GM19372 (cell line): Measurements from ENCODE around the gene GRIN1.
"Not testable (repeated sequence)": the region's sequence is repeated elsewhere in the genome, so short reads cannot be mapped to it uniquely, and the experiment has no call there.

Experiments used
- ATAC-seq: cut with Tn5 transposase; IDR thresholded peaks from one replicate; pipeline ENCODE4 v1.9.1; 2021; ENCODE audit warnings: mild to moderate bottlenecking, low read depth, moderate library complexity; ENCODE audit not compliant: unreplicated experiment

GRIN1 gene

GRCh38 chr9:137110911-137111787, 27.8 kb upstream of the GRIN1 start:
- no peak for ATAC-seq

DNA sequence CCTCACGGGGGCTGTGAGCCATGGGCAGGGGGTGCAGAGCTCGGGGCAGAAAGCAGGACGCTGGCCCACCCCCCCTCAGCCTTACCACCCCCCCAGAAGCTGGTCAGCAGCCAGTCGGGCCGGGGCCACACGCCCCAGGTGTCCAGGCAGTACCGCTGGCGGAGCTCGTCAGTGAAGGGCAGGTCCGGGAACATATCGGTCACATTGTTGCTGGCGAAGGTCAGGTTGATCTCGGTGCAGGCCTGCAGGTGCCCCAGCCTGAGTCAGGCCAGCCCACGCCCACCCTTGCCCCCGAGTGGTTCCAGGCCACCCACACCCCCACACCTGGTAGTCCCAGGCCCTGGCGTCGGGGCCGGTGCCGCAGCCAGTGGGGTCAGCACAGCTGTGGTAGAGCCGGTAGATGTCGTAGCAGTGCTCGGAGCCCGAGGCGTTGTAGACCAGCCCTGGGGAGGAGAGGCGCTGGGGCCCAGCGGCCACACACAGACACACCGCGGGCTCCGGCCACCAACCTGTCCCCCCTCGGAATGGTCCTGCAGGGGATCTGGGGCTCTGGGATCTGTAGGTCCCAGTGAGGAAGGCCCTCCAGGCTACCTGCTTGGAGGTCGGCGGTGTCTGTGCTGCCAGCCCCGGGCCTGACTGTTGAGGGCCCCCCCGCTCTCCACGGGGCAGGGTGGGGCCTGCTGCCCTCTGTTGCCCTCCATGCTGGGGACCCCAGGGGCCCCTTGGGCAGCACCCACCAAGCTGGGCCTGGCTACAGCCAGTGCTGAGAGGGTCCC, 27.0 kb upstream of the GRIN1 start:
- no peak for ATAC-seq

- no peak for ATAC-seq
Measured at GRCh38 chr9:137112564-137113384, 26.2 kb upstream of the GRIN1 start.

DNA sequence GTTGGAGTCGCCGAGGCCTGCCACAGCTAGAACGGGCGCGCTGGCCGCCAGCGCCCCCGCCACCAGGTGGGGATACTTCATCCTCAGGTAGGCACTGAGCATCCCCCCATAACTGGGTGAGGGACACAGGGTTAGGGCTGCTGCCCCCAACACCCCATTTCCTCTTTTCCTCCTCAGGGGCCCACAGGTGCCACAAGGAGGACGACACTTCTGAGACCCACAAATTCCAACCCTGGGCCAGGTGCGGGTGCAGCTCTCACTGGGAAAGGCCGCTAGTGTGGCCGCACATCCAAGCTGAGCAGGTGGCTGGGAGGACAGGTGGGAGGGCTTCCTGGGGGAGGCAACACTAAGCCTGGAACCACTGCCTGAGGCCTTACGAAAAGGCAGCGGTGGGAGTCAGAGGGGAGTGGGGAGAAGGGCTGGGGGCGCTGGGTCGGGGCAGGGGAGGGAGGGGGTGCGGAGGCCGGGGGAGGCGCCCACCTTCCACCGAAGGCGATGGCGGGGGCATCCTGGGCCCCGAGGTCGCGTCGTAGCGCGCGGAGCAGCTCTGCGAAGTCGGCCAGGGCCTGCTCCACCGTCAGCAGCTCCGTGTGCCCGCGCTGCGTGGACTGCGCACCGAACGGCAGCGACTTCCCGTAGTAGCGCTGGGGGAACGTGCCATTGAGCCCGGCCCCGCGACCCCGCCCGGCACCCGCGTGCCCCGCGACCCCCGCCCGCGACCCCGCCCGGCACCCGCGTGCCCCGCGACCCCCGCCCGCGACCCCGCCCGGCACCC, 25.4 kb upstream of the GRIN1 start:
- no peak for ATAC-seq

- ATAC-seq = no peak
Measured at GRCh38 chr9:137114220-137114612, 24.7 kb upstream of the GRIN1 start.

- ATAC-seq = peak; percentile 68
Measured at GRCh38 chr9:137114613-137115393, 24.2 kb upstream of the GRIN1 start, which contains the start of gene DPP7. Gene DPP7 (minus strand): TSS chr9:137114733. CDS start chr9:137114713, 20 bp downstream.

DNA sequence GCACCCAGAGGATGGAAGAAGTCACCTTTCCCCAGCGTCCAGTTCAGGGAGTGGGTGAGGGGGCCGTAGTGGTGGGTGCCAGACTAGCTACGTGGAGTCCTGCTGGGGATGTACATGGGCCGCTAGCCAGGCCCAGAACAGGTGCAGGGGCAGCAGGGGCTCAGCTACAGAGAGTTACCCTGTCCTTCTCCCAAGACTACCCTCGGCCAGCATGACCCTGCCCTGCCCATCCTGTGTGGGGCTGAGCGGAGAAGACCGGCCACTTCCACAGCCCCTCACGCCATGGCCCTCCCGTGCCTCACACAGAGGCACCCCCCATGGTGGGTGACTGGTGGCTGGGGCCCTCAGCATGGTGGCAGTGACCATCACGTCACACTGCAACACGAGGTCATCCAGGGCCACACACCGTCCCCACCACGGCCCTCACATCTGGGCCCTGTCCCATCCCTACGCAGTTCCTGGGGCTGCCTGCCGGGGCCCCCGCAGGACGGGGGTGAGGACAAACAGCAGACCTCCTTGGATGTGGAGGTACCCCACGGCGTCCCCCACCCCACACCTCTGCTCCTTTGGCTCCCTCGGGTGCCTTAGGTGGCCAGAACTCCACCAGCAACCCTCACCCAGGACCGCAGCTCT, 23.4 kb upstream of the GRIN1 start:
- ATAC-seq = no peak

DNA sequence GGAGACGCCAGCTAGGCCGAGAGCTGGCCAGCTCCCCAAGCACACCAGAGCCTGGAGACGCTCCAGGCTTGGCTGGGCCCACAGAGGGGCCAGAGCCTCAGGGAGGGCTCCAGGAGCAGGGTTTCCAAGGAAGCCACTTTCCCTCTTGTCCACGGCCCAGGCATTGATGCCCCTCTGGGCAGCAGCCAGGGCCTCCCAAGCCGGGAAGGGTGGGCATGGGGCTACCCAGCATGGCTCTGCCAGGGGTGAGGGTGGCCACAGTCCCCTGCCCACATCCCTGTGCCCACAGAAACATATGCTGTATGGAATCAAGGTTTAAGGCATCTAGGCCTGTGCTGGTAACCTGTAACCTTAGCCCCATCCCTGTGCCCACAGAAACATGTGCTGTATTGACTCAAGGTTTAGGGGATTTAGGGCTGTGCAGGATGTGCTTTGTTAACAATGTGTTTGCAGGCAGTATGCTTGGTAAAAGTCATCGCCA, 22.9 kb upstream of the GRIN1 start:
- no peak for ATAC-seq

- ATAC-seq = no peak
Measured at GRCh38 chr9:137116728-137117127, 22.2 kb upstream of the GRIN1 start.

- ATAC-seq = no peak
Measured at GRCh38 chr9:137117269-137117731, 21.7 kb upstream of the GRIN1 start.

- ATAC-seq = not testable (repeated sequence)
Measured at GRCh38 chr9:137118092-137118603, 20.8 kb upstream of the GRIN1 start.

- ATAC-seq = not testable (repeated sequence)
Measured at GRCh38 chr9:137121927-137122795, 16.8 kb upstream of the GRIN1 start.

GRCh38 chr9:137122796-137123467, 16.0 kb upstream of the GRIN1 start:
- not testable (repeated sequence) for ATAC-seq

GRCh38 chr9:137123468-137123837, 15.5 kb upstream of the GRIN1 start:
- no peak for ATAC-seq

DNA sequence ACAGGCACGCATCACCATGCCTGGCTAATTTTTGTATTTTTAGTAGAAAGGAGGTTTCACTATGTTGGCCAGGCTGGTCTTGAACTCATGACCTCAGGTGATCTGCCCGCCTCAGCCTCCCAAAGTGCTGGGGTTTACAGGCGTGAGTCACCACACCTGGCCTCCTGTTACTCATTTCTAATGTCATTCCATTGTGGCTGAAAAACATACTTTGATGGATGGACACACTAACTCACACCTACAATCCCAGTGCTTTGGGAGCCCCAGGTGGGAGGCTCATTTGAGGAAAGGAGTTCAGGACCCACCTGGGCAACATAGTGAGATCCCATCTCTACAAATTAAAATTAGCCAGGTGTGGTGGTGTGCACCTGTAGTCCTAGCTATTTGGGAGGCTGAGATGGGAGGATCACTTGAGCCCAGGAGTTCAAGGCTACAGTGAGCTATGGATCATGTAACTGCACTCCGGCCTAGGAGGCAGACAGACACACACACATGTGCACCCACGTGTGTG, 14.9 kb upstream of the GRIN1 start:
- not testable (repeated sequence) for ATAC-seq

GRCh38 chr9:137126786-137127185, 12.2 kb upstream of the GRIN1 start:
- ATAC-seq = no peak
